Cortex of kidney (tissue), 1 donor: ENCODE data around the gene PACS2.

Experiments used
- DNase-seq: peaks from one replicate; lab custom pipeline; 2025; lab: John Stamatoyannopoulos, UW

The PACS2 gene

DNA sequence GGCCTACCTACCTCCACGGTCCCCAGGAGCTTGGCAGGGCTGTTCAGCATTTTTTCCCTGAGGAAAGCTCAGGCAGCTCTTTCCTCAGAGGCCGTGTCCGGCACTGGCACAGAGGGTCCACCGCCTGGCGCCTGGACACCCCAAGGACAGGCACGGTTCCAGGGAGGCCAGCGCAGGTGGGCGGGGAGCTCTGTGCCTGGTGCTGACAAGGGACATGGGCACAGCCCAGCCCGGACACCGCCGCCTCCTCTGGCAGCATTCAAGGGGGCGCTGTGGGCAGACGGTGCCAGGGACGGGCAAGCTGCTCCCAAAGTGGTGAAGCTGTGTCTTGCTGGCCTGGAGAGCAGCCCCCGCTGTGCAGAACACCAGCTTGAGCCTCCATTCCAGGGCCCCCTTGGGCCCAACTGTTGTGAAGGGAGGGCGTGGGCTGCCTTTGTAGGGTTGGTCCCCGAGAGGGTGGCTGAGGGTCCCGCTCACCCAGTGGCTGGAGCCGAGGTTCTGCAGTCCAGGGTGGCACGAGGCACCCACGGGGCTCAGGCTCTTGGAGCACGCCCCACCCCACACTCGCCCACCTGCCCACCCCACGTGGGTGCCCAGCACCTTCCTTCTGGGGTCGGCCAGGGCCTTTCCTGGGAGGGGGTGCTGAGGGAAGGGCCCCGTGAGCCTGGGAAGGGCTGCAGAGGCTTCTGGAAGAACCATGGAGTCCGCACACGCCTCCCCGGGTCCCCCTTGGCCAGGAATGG, 54.5 kb downstream of the PACS2 start:
- DNase-seq: no peak

- DNase-seq: no peak
Observed at GRCh38 chr14:105369653-105370040, 55.1 kb downstream of the PACS2 start.

DNA sequence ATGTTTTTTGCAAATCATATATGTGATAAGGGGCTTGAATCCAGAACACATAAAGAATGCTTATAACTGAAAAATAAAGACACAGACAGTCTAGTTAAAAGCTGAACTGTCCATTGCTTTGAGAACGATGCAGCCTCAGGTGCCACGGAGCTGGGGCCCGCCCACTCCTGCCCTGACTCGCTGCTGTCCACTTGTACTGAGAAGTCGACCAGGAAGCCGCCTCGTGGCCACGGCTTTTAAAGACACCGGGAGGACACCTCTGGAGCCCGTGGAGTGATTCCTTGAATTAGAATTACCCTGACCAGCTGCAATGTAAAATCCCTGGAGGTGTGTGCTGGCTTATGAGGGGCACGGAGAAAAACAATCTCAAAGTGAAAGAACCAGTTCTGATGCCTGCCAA, 59.8 kb downstream of the PACS2 start:
- DNase-seq: no peak

- no peak for DNase-seq
Observed at GRCh38 chr14:105375635-105376057, 61.1 kb downstream of the PACS2 start.

GRCh38 chr14:105376521-105377440, 62.2 kb downstream of the PACS2 start:
- DNase-seq: no peak

DNA sequence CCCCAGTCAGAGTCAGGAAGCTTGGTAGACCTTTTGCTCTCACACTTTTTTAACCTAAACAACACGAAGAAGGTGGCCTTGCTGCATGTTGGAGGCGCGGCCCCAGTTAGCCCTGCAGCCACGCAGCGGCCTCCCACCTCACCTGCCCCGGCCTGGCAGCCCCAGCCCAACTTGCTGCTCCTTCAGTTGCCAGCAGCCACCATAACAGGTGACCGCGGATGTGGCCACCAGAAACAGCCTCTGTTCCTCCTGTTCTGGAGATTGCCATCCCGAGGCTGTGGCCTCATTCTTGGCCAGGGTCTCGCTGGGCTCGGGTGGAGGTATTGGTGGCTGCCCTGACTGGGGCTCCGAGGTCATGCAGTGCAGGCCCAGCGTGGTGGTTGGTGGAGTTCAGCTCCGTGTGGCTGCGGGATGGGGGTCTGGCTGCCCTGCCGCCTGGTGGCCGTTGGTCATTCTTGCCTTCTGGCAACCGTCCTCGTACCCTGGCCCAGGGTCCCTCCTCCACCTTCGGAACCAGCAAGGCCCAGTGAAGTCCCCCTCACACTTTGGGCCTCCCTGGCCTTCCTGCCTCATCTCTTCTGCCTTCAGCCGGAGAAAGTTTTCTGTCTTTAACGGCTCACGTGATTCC, 63.1 kb downstream of the PACS2 start:
- DNase-seq: no peak

DNA sequence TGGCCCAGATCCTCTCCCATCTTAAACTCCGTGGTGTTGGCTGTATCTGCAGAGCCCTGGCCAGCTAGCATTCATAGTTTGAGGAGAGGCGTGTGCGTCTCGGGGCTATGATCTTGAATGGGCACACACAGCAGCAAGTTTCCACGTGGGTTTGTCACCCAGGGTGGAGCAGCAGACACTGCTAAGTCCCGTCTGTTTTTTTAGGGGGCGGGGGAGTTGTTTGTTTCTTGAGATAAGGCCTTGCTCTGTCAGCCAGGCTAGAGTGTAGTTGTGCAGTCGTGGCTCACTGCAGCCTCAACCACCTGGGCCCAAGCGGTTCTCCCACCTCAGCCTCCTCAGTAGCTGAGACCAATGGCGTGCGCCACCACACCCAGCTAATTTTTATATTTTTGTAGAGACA, 63.7 kb downstream of the PACS2 start:
- DNase-seq: no peak

DNA sequence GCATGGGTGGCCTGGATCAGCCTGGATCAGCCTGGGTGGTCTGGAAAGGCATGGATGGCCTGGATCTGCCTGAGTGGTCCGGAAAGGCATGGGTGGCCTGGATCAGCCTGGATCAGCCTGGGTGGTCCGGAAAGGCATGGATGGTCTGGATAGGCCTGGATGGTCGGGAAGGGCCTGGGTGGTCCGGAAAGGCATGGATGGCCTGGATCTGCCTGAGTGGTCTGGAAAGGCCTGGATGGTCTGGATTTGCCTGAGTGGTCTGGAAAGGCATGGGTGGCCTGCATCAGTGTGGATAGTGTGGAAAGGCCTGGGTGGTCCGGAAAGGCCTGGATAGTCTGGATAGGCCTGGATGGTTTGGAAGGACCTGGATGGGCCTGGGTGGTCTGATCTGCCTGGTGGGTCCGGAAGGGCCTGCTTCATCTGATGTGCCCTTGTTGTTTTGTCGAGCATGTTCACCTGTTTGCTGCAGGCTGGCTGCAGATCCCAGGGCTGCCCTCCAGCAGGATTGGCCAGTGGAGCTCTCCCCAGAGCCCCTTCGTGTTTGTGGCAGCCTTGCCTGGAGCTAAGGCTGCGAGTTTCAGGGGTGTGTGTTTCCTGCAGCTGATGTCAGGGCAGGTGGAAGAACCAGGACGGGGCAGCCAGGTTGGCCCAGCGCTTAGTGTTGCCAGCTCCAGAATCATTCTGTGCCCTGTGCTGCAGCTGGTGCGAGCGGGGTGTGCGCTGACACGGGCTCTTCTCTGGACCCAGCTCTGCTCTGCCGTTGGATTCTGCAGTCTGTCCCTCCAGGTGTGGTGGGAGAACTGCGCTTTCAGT, 64.5 kb downstream of the PACS2 start:
- no peak for DNase-seq

DNA sequence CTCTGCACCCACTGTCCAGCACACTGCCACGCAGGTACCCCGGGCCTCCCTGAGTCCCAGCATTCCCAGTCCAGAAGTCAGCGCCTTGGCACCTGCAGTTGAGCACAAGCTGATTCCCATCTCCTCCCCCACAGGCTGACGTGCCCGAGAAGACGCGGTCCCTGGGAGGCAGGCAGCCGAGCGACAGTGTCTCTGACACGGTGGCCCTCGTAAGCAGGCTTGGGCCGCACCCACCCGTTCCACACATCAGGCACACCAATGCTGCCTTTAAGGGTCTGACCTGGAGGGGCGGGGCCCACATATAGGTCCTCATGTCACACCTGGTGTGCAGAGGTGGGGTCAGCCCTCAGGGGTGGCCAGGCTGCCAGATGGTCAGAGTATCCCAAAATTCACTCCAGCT, 65.4 kb downstream of the PACS2 start:
- no peak for DNase-seq

GRCh38 chr14:105380756-105381155, 66.2 kb downstream of the PACS2 start:
- DNase-seq: no peak

DNA sequence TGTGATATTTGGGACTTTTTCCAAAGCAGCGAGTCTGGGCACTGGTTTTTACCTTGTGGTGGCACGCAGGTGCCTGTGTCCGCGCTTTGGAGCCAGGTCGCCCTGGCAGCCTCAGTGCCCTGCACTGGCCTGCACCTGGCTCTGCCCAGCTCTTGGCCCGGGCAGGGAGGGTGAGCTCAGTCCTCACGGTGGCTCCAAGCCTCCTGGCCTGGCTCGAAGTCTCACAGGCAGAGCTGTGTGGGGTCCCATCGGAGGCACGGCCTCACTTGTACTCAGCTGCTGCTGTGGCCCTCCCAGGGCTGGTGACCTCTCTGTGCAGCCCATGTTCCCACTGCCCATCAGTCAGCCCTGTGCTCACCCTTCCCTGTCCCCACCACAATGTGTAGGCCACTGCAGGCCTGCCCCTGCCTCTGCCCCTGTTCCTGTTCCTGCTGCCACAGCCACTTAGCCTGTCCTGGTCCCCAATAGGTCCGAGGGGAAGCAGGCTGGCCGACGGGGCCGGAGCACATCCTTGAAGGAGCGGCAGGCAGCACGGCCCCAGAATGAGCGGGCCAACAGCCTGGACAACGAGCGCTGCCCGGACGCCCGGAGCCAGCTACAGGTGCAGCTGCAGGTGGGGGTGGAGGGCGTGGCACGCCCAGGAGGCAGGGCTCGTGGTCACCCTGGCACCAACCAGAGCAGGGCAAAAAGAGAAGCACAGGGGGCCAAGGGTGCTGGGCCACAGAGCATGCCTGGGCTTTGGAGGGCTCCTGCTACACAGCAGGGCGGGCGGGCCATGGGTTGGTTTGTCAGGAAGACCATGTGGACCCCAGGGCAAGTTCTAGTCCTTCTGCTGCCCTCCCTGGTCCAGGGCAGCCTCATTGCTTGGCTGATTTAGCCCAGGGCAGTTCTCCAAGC, 67.1 kb downstream of the PACS2 start:
- no peak for DNase-seq

- DNase-seq: no peak
Observed at GRCh38 chr14:105382343-105383082, 68.0 kb downstream of the PACS2 start.

DNA sequence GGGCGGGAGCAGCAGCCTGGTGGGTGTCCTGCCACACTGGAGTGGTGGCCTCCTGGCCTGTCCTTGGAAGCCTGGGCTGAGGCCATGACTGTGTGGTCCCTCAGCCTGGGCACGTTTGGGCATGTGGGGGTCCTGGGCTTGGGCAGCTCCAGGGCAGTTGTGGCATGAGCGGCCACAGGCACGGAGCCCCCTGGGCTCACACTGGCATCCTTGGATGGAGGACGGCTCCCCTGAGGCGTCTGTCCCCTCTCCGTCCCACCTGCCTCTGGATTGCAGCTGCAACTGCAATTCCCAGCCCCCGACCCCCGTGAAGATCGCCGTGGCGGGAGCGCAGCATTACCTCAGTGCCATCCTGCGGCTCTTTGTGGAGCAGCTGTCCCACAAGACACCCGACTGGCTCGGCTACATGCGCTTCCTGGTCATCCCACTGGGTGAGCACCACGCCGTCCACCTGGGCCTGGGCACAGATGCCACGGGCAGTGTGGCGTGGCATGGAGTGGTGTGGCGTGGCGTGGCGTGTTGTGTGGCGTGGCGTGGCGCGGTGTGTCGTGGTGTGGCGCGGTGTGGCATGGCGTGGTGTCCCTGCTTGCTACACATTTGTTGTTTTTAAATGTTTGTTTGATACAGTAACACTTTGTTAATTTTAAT, 68.7 kb downstream of the PACS2 start:
- DNase-seq: no peak

DNA sequence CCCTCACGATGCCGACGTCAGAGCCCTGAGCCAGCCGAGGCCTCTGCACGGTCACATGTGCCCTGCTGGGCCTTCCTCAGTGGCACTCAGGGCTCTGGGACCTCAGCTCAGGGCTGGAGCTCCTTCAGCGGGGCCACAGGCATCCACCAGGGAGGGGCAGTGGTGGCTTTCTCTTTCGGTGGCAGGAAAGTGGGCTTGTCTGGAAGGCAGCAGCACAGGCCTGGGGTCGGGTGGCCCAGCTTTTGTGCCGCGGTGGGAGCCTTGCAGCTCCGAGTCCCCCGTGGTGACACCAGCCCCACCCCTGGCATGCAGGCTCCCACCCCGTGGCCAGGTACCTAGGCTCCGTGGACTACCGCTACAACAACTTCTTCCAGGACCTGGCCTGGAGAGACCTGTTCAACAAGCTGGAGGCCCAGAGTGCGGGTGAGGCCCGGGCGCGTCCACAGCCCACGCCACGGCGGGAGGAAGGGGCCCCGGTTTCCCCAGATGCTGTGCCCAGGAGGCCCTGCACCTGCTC, 69.6 kb downstream of the PACS2 start:
- no peak for DNase-seq

GRCh38 chr14:105384605-105385321, 70.2 kb downstream of the PACS2 start:
- DNase-seq: no peak

DNA sequence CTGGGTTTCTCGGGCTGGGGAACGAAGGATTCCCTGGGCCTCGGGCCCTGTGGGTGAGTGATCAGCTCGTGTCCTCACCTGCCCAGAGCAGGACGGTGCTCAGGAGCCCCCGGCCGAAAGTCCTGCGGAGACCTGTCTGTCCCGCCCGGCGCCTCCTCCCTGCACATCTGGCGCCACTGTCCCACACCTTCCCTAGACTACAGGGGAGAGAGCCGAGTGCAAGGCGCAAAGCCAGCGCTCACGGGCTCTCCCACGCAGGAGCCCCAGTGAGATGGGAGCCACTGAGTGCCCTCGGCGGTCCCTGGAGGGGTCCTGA, 70.7 kb downstream of the PACS2 start:
- DNase-seq: no peak

DNA sequence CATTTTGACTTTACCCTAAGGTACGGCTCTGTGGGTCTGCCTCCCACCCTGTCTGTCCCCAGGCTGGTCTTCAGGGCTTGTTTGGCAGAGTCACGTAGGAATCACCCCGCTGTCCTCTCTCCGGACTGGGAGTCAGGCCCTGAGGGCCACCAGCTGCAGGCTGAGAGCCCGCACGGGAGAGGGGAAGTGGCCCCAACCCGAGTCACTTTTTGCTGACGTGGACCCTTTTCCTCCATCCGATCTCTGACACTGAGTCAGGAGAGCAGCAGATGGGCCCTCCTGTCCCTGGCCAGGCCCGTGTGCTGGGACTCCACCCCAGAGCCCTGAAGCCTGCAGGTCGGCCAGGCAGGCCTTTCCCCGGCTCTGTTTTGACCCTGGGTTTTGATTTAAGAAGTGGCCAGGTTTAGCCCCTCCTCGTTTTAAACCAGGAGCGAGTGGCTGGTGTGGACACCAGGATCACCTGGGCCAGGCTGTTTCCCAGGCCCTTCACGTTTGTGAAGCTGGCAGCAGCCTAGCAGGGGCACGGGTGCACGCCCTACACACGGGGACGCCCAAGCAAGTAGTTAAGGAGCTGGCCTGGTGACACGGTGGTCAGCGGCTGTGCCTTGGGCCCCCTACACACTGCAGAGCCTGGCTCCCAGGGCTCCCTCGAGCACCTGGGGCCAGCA, 71.3 kb downstream of the PACS2 start:
- no peak for DNase-seq
